Endothelial cell of umbilical vein (primary cell): ENCODE measurements around the gene TMPRSS9. TPM values are rescaled to one million over a fixed set of nuclear protein-coding genes. Genes with fewer than 3 reads are reported as not detected.

ENCODE experiments used
- BruUV-seq: library from RNA; stranded (reverse); fragments of 400-500 nt; replicated peaks from 2 replicates; lab custom pipeline; 2021; lab: Mats Ljungman, UMichigan
- CTCF ChIA-PET: fragments of 300-600, 350-600 bp; sonication (Branson Sonifier 250); formaldehyde crosslinking; loops from one replicate; lab custom pipeline; 2021; ENCODE audit warnings: antibody characterized with exemption, inconsistent platforms; lab: Charles Lee
- POLR2A ChIA-PET: fragments of 300-600, 350-600 bp; sonication (Branson Sonifier 250); formaldehyde crosslinking; loops from one replicate; lab custom pipeline; 2021; ENCODE audit warnings: antibody characterized with exemption, inconsistent platforms; lab: Charles Lee
- DNase-seq: peaks from one replicate; pipeline ENCODE4 v3.0.0-alpha.2; 2011; ENCODE audit warnings: low read depth, low spot score
- FAIRE-seq: peaks from 2 replicates; lab custom pipeline; 2011; peaks lifted over from hg19 to GRCh38; lab: Jason Lieb, UNC
- H2AFZ ChIP-seq: 2 replicates; pipeline ENCODE4 v1.6.0; 2012; ENCODE audit warnings: low read depth, low read length, control low read depth, inconsistent platforms
- H3K27ac ChIP-seq: 2 replicates; pipeline ENCODE4 v1.5.1; 2011; ENCODE audit warnings: low read depth, mild to moderate bottlenecking, control low read depth, low read length, moderate library complexity; ENCODE audit not compliant: insufficient read depth
- H3K27me3 ChIP-seq, 2 experiments: 2 replicates each; pipeline versions ENCODE4 v1.6.0 to v1.6.1; 2011; ENCODE audit warnings: low read length in 2 of 2, mixed read lengths in 1 of 2; ENCODE audit not compliant: control insufficient read depth in 2 of 2, insufficient read depth in 2 of 2
- H3K36me3 ChIP-seq, 2 experiments: 2 replicates in 1 of 2; 3 replicates in 1 of 2; pipeline ENCODE4 v1.5.1; 2011; ENCODE audit warnings: low read length in 2 of 2, mild to moderate bottlenecking in 1 of 2, moderate library complexity in 1 of 2; ENCODE audit not compliant: control insufficient read depth in 2 of 2, insufficient read depth in 2 of 2; ENCODE audit errors: extremely low read depth in 1 of 2
- H3K4me1 ChIP-seq: 3 replicates; pipeline ENCODE4 v1.5.1; 2011; ENCODE audit warnings: mild to moderate bottlenecking, low read length; ENCODE audit not compliant: control insufficient read depth, insufficient read depth; ENCODE audit errors: extremely low read depth
- H3K4me2 ChIP-seq: 2 replicates; pipeline ENCODE4 v1.6.1; 2011; ENCODE audit warnings: low read length, control low read depth, mixed read lengths; ENCODE audit not compliant: insufficient read depth
- H3K4me3 ChIP-seq, 3 experiments: fragments of 200-600 bp in 1 of 3; sonication (generic), shearing (Covaris generic) in 1 of 3; replicated peaks in 1 of 3; 2 replicates each; pipeline ENCODE4 v1.5.1; 2011 to 2016; ENCODE audit warnings: control low read depth in 3 of 3, low read length in 3 of 3, mild to moderate bottlenecking in 2 of 3, inconsistent platforms in 1 of 3, low read depth in 1 of 3, moderate library complexity in 1 of 3; ENCODE audit not compliant: insufficient read depth in 1 of 3
- H3K79me2 ChIP-seq: 2 replicates; pipeline ENCODE4 v1.6.0; 2012; ENCODE audit warnings: low read length, inconsistent platforms; ENCODE audit not compliant: control insufficient read depth, insufficient read depth
- H3K9ac ChIP-seq: replicated peaks from 2 replicates; pipeline ENCODE3; 2011; ENCODE audit warnings: low read length, control low read depth; ENCODE audit not compliant: insufficient read depth; ENCODE audit errors: extremely low read depth
- H3K9me1 ChIP-seq: replicated peaks from 3 replicates; pipeline ENCODE4 v1.6.0; 2011; ENCODE audit warnings: mild to moderate bottlenecking, low read length; ENCODE audit not compliant: control insufficient read depth, insufficient read depth; ENCODE audit errors: extremely low read depth
- H3K9me3 ChIP-seq: replicated peaks from 2 replicates; pipeline ENCODE4 v1.5.1; 2012; ENCODE audit warnings: low read length, inconsistent platforms; ENCODE audit not compliant: control insufficient read depth, insufficient read depth
- H4K20me1 ChIP-seq: replicated peaks from 2 replicates; pipeline ENCODE3; 2011; ENCODE audit warnings: mild to moderate bottlenecking, low read length; ENCODE audit not compliant: control insufficient read depth, insufficient read depth; ENCODE audit errors: extremely low read depth
- EZH2 ChIP-seq: IDR thresholded peaks from 2 replicates; pipeline ENCODE4 v1.6.1; 2012; ENCODE audit warnings: borderline replicate concordance, low read depth, mild to moderate bottlenecking, moderate library complexity, low read length, inconsistent platforms; ENCODE audit not compliant: severe bottlenecking
- FOS ChIP-seq: IDR thresholded peaks from 2 replicates; pipeline ENCODE4 v1.6.1; 2011; ENCODE audit warnings: mild to moderate bottlenecking, low read length, moderate library complexity, borderline replicate concordance; ENCODE audit not compliant: insufficient read depth
- GATA2 ChIP-seq: IDR thresholded peaks from 2 replicates; pipeline ENCODE4 v1.7.0; 2011; ENCODE audit warnings: low read depth, mild to moderate bottlenecking, moderate library complexity, mixed read lengths, low read length; ENCODE audit not compliant: insufficient read length, insufficient read depth
- JUN ChIP-seq: IDR thresholded peaks from 2 replicates; pipeline ENCODE4 v1.6.1; 2011; ENCODE audit warnings: borderline replicate concordance, low read depth; ENCODE audit not compliant: insufficient read length, insufficient read depth
- MYC ChIP-seq: IDR thresholded peaks from one replicate; pipeline ENCODE4 v1.6.1; 2011; ENCODE audit warnings: mild to moderate bottlenecking, low read depth, low read length
- POLR2A ChIP-seq: IDR thresholded peaks from 2 replicates; pipeline ENCODE4 v1.6.1; 2012; ENCODE audit warnings: low read depth, mild to moderate bottlenecking, control low read depth, low read length
- POLR2AphosphoS5 ChIP-seq: IDR thresholded peaks from 2 replicates; pipeline ENCODE4 v1.6.1; 2012; ENCODE audit warnings: low read depth, mild to moderate bottlenecking, control low read depth, low read length, moderate library complexity; ENCODE audit not compliant: insufficient read depth
- dilution Hi-C: fragments of 300-500 bp; cut with MboI; formaldehyde crosslinking; loops from one replicate; pipeline ENCODE4 v1.15.0; 2019; ENCODE audit warnings: low sequenced_read_pairs; ENCODE audit not compliant: extremely low pct_ligation_motif_present
- intact Hi-C: fragments of 100-400 bp; cut with micrococcal nuclease; formaldehyde crosslinking; loops from one replicate; pipeline ENCODE4 v1.10.0; 2022
- polyA plus RNA-seq, 4 experiments: library from polyadenylated mRNA; depleted of rRNA in 3 of 4; stranded (reverse) in 3 of 4; unstranded in 1 of 4; fragments of >200 nt; gene quantifications; 2 replicates each; pipeline versions ENCODE4 v1.2.1 to v1.2.3, GENCODE V29; 2011 to 2012; ENCODE audit warnings: missing spikeins in 1 of 4
- total RNA-seq: library from RNA; stranded (reverse); gene quantifications from 2 replicates; pipeline ENCODE4 v1.2.3, GENCODE V29; 2021
- TF ChIP-seq, protein P1 (sequence below): IDR thresholded peaks from 2 replicates; pipeline ENCODE4 v1.6.1; 2011; ENCODE audit not compliant: insufficient read depth, insufficient read length
- TF ChIP-seq, protein P2 (sequence below), 2 donors: IDR thresholded peaks; 1 replicate in 1 of 2; 2 replicates in 1 of 2; pipeline ENCODE4 v1.5.1; 2011; ENCODE audit warnings: low read length in 2 of 2, mild to moderate bottlenecking in 2 of 2, moderate library complexity in 2 of 2, control low read depth in 1 of 2, inconsistent platforms in 1 of 2, low read depth in 1 of 2; ENCODE audit not compliant: insufficient read depth in 1 of 2; ENCODE audit errors: extremely low read depth in 1 of 2

The TMPRSS9 gene
- total and polyA plus RNA-seq, 2 donors (not counting 3 experiments of a cell fraction or from before 2014, with no cell fraction given), result not detected

DNA sequence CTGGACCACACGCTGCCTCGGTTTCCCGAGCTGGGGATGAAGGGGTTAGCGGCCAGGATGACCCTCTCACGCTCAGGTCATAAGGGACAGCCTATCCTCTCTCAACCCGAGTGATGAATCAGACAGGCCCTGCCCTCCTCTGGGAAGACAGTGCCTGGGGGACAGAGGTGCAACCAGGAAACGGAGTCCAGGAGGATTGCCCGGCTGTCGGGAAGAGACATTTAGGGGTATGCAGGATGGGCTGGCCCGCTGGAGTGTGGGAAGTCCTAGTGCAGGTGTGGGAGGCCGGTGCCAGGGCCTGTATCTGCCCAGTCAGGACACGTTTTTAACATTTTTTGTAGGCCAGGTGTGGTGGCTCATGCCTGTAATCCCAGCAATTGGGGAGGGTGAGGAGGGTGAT lies 40.0 kb upstream of the TMPRSS9 start:
- Histone ChIP-seq H3K27me3 (peaks cover 0 to 2% of the 10 kb centered on the region in 2 experiments), H3K4me1 (no peaks in the 10 kb centered on the region), H2AFZ (no peak overlapping the region), H3K9me1 (no peaks in the 10 kb centered on the region), H3K4me2 (no peak overlapping the region), H4K20me1 (no peaks in the 10 kb centered on the region), H3K4me3 (no peak overlapping the region), H3K9me3 (no peaks in the 10 kb centered on the region), H3K36me3 (peaks cover 0 to 13% of the 10 kb centered on the region in 2 experiments), H3K79me2 (peaks cover 4% of the 10 kb centered on the region), H3K9ac (no peak overlapping the region), H3K27ac (no peak overlapping the region)
- ChIA-PET CTCF (no interaction called here), POLR2A (no interaction called here)
- TF ChIP-seq MYC (no peak), GATA2 (no peak), JUN (no peak)
- TF ChIP-seq, protein P1, sequence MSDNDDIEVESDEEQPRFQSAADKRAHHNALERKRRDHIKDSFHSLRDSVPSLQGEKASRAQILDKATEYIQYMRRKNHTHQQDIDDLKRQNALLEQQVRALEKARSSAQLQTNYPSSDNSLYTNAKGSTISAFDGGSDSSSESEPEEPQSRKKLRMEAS, result no peak
- no TSS peak for BruUV-seq
- no peak for DNase-seq
- intact Hi-C loops (no loop called here), dilution Hi-C loops (no loop called here)
- no peak for FAIRE-seq

DNA sequence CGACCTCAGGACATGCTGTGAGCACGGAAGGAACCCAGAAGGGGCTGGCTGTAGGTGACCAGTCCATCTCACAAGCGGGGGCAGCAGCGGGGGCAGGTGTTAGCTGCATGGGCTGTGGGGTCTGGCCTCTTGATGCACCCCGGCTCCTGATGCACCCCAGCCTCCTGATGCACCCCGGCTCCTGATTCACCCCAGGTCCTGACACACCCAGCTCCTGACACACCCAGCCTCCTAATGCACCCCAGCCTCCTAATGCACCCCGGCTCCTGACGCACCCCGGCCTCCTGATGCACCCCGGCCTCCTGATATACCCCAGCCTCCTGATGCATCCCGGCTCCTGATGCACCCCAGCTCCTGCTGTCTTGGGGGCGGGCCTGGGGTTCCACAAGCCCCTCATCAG lies 39.1 kb upstream of the TMPRSS9 start:
- CTCF ChIA-PET, result no interaction called here
- no peak overlapping the region for H3K9ac ChIP-seq
- H3K79me2 ChIP-seq, result peaks cover 7% of the 10 kb centered on the region
- TF ChIP-seq, protein P2, sequence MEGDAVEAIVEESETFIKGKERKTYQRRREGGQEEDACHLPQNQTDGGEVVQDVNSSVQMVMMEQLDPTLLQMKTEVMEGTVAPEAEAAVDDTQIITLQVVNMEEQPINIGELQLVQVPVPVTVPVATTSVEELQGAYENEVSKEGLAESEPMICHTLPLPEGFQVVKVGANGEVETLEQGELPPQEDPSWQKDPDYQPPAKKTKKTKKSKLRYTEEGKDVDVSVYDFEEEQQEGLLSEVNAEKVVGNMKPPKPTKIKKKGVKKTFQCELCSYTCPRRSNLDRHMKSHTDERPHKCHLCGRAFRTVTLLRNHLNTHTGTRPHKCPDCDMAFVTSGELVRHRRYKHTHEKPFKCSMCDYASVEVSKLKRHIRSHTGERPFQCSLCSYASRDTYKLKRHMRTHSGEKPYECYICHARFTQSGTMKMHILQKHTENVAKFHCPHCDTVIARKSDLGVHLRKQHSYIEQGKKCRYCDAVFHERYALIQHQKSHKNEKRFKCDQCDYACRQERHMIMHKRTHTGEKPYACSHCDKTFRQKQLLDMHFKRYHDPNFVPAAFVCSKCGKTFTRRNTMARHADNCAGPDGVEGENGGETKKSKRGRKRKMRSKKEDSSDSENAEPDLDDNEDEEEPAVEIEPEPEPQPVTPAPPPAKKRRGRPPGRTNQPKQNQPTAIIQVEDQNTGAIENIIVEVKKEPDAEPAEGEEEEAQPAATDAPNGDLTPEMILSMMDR (IDR thresholded peaks at IDR 0.05; ENCODE audit: extremely low read depth in 1 of 2, insufficient read depth in 1 of 2, low read depth in 1 of 2, low read length in 2 of 2), result no peak
- TF ChIP-seq MYC, result no peak
- no peak for TF ChIP-seq EZH2
- TF ChIP-seq GATA2, result no peak
- TF ChIP-seq, protein P1, result no peak
- no peak for TF ChIP-seq JUN
- no peak for TF ChIP-seq POLR2A
- TF ChIP-seq POLR2AphosphoS5, result no peak
- no peak for TF ChIP-seq FOS
- FAIRE-seq (no peak), DNase-seq (no peak)
- H2AFZ ChIP-seq, result no peak overlapping the region
- H3K36me3 ChIP-seq, result peaks cover 0 to 13% of the 10 kb centered on the region in 2 experiments
- intact Hi-C loops (no loop called here), dilution Hi-C loops (no loop called here)
- no peaks in the 10 kb centered on the region for H3K9me1 ChIP-seq
- no peaks in the 10 kb centered on the region for H3K27me3 ChIP-seq
- no peaks in the 10 kb centered on the region for H3K4me1 ChIP-seq
- POLR2A ChIA-PET, result no interaction called here
- no TSS peak for BruUV-seq
- no peaks in the 10 kb centered on the region for H4K20me1 ChIP-seq
- no peaks in the 10 kb centered on the region for H3K9me3 ChIP-seq
- H3K27ac ChIP-seq, result no peak overlapping the region
- no peak overlapping the region for H3K4me2 ChIP-seq
- H3K4me3 ChIP-seq, result no peak overlapping the region
